Measurements from ENCODE around the gene BRME1. TPM values are rescaled to one million over a fixed set of nuclear protein-coding genes. Genes with fewer than 3 reads are reported as not detected.

BRME1 gene
- total RNA-seq, 1 experiment from 2014 or later, result 1.5 TPM

DNA sequence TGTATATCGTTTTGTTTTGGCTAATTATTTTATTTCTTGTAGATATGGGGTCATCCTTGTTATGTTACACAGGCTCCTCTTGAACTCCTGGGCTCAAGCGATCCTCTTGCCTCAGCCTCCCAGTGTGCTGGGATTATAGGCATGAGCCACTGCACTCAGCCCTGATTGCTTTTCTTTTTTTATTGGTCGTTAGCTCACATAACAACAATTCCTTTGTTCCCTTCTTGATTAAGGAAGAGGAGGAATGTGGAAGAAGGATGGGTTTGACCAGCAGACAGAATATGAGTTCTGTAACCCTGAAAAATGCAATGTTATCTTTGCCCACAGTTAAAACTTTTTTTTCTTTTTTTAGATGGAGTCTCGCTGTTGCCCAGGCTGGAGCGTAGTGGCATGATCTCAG, 11.4 kb downstream of the BRME1 start:
- H3K4me3 Mint-ChIP-seq (ENCODE audit: low read depth, unreplicated experiment), result no peak overlapping the region
- no peaks in the 10 kb centered on the region for H3K36me3 Mint-ChIP-seq (ENCODE audit: insufficient read depth, unreplicated experiment)
- intact Hi-C loops (cut with micrococcal nuclease; ENCODE audit: unreplicated experiment), result no loop called here
- no TSS peak for BruUV-seq (replicated peaks)
- H3K9me3 Mint-ChIP-seq (ENCODE audit: low read depth, unreplicated experiment), result no peaks in the 10 kb centered on the region
- CTCF ChIA-PET, result no interaction called here
- no peak overlapping the region for H3K27ac Mint-ChIP-seq (ENCODE audit: unreplicated experiment)
- no peaks in the 10 kb centered on the region for H3K4me1 Mint-ChIP-seq (ENCODE audit: low read depth, unreplicated experiment)
- H3K27me3 Mint-ChIP-seq (ENCODE audit: unreplicated experiment), result no peaks in the 10 kb centered on the region
- TF ChIP-seq, protein P1, sequence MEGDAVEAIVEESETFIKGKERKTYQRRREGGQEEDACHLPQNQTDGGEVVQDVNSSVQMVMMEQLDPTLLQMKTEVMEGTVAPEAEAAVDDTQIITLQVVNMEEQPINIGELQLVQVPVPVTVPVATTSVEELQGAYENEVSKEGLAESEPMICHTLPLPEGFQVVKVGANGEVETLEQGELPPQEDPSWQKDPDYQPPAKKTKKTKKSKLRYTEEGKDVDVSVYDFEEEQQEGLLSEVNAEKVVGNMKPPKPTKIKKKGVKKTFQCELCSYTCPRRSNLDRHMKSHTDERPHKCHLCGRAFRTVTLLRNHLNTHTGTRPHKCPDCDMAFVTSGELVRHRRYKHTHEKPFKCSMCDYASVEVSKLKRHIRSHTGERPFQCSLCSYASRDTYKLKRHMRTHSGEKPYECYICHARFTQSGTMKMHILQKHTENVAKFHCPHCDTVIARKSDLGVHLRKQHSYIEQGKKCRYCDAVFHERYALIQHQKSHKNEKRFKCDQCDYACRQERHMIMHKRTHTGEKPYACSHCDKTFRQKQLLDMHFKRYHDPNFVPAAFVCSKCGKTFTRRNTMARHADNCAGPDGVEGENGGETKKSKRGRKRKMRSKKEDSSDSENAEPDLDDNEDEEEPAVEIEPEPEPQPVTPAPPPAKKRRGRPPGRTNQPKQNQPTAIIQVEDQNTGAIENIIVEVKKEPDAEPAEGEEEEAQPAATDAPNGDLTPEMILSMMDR (IDR thresholded peaks at IDR 0.05; ENCODE audit: unreplicated experiment), result no peak
- DNase-seq, result no peak

DNA sequence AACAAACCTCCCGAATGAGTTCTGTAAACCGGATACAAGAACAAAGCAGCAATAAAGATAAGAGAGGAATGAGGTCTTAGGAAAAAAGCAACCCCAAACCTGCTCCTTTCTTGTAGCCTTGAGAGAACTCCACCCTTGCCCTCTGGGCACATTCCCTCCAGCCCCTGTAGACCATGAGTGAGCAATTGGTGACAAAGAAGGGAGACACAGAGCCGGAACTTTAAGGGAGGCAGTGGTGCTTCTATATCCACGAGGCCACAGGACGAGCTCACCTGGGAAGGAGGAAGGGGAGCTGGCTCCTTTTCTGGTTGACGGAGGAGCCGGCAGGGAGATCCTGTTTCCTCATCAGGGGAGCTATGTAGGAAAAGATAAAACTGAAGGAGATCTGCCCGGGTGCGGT, 13.0 kb downstream of the BRME1 start:
- Mint-ChIP-seq H3K27me3 (ENCODE audit: unreplicated experiment) (no peaks in the 10 kb centered on the region), H3K4me3 (ENCODE audit: low read depth, unreplicated experiment) (no peak overlapping the region)
- no peak for DNase-seq

DNA sequence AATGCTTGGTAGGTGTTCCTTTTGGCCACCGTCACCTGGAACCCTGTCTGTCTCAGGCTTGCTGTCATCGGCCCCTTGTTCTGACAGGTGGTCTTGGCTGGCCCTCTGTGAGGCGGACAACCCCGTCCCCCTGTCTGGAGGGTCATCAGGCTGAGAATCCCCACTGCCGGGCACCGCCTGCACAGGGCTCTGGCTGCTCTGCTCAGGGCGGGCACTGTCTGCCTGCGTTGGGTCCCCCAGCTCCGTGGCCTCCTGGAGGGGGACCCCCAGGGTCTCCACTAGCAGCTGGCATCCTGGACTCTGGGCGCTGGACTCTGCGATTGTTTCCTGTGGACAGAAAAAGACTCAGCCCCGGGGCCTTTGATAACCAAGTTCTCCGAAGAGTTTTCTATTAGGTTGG, 15.8 kb downstream of the BRME1 start:
- H3K4me3 Mint-ChIP-seq (ENCODE audit: low read depth, unreplicated experiment), result no peak overlapping the region
- H3K36me3 Mint-ChIP-seq (ENCODE audit: insufficient read depth, unreplicated experiment), result no peaks in the 10 kb centered on the region
- intact Hi-C loops (cut with micrococcal nuclease; ENCODE audit: unreplicated experiment), result no loop called here
- H3K4me1 Mint-ChIP-seq (ENCODE audit: low read depth, unreplicated experiment), result no peaks in the 10 kb centered on the region
- TF ChIP-seq, protein P1 (IDR thresholded peaks at IDR 0.05; ENCODE audit: unreplicated experiment), result no peak
- BruUV-seq (replicated peaks), result no TSS peak
- no peaks in the 10 kb centered on the region for H3K27me3 Mint-ChIP-seq (ENCODE audit: unreplicated experiment)
- no peaks in the 10 kb centered on the region for H3K9me3 Mint-ChIP-seq (ENCODE audit: low read depth, unreplicated experiment)
- H3K27ac Mint-ChIP-seq (ENCODE audit: unreplicated experiment), result no peak overlapping the region
- DNase-seq, result no peak
- CTCF ChIA-PET, result no interaction called here

More for the DNA sequence above, 13.0 kb downstream of the BRME1 start:
- CTCF ChIA-PET, result no interaction called here
- TF ChIP-seq, protein P1 (IDR thresholded peaks at IDR 0.05; ENCODE audit: unreplicated experiment), result no peak
- Mint-ChIP-seq H3K4me1 (ENCODE audit: low read depth, unreplicated experiment) (no peaks in the 10 kb centered on the region), H3K9me3 (ENCODE audit: low read depth, unreplicated experiment) (no peaks in the 10 kb centered on the region), H3K27ac (ENCODE audit: unreplicated experiment) (no peak overlapping the region), H3K36me3 (ENCODE audit: insufficient read depth, unreplicated experiment) (no peaks in the 10 kb centered on the region)
- intact Hi-C loops (cut with micrococcal nuclease; ENCODE audit: unreplicated experiment), result no loop called here
- no TSS peak for BruUV-seq (replicated peaks)

DNA sequence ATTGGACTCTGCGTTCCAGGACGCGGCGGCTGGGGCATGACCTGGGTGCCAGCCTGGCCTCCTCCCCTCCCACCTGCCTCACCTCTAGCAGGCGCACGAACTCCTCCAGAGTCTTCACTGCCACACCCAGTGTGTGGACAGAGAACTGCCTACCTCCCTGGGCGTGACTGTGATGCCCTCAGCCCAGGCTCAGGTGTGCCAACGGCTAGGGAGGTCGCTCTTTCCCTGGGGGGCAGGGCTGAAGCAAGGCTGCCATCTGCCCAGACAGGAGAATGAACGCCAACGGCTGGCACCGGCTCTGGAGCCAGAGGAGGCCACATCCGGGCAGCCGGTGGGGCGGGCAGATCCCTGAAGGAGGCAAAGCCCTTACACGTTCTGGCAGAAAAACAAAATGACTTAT, 17.6 kb downstream of the BRME1 start:
- Mint-ChIP-seq H3K36me3 (ENCODE audit: insufficient read depth, unreplicated experiment) (no peaks in the 10 kb centered on the region), H3K4me1 (ENCODE audit: low read depth, unreplicated experiment) (no peaks in the 10 kb centered on the region), H3K9me3 (ENCODE audit: low read depth, unreplicated experiment) (no peaks in the 10 kb centered on the region), H3K4me3 (ENCODE audit: low read depth, unreplicated experiment) (no peak overlapping the region), H3K27me3 (ENCODE audit: unreplicated experiment) (no peaks in the 10 kb centered on the region), H3K27ac (ENCODE audit: unreplicated experiment) (no peak overlapping the region)
- intact Hi-C loops (cut with micrococcal nuclease; ENCODE audit: unreplicated experiment), result no loop called here
- CTCF ChIA-PET, result interaction anchor here (0.7 kb wide), 1 partner anchor 159 kb away, joined by 3 read pairs; no protein-coding TSS in a partner anchor
- no peak for DNase-seq
- TF ChIP-seq, protein P1 (IDR thresholded peaks at IDR 0.05; ENCODE audit: unreplicated experiment), result no peak
- no TSS peak for BruUV-seq (replicated peaks)
